NB4 (cell line): ENCODE measurements around the gene SYNDIG1.

Source experiments
- DNase-seq: peaks from one replicate; pipeline ENCODE4 v3.0.0; 2010; ENCODE audit warnings: low read depth
- H3K4me3 ChIP-seq: one replicate; pipeline ENCODE4 v1.5.1; 2011; ENCODE audit warnings: mild to moderate bottlenecking, low read depth, low read length, moderate library complexity
- MYC ChIP-seq: IDR thresholded peaks from 2 replicates; pipeline ENCODE4 v1.6.1; 2011; ENCODE audit warnings: low read depth, low read length
- POLR2A ChIP-seq: IDR thresholded peaks from 2 replicates; pipeline ENCODE4 v1.6.1; 2011; ENCODE audit warnings: mild to moderate bottlenecking; ENCODE audit not compliant: insufficient read length; ENCODE audit errors: extremely low read depth
- TF ChIP-seq, protein P1 (sequence below): IDR thresholded peaks from 2 replicates; pipeline ENCODE4 v1.6.1; 2011; ENCODE audit warnings: low read depth, low read length
- TF ChIP-seq, protein P2 (sequence below): IDR thresholded peaks from one replicate; pipeline ENCODE4 v1.5.1; 2012; ENCODE audit warnings: low read depth, low read length

SYNDIG1 gene

DNA sequence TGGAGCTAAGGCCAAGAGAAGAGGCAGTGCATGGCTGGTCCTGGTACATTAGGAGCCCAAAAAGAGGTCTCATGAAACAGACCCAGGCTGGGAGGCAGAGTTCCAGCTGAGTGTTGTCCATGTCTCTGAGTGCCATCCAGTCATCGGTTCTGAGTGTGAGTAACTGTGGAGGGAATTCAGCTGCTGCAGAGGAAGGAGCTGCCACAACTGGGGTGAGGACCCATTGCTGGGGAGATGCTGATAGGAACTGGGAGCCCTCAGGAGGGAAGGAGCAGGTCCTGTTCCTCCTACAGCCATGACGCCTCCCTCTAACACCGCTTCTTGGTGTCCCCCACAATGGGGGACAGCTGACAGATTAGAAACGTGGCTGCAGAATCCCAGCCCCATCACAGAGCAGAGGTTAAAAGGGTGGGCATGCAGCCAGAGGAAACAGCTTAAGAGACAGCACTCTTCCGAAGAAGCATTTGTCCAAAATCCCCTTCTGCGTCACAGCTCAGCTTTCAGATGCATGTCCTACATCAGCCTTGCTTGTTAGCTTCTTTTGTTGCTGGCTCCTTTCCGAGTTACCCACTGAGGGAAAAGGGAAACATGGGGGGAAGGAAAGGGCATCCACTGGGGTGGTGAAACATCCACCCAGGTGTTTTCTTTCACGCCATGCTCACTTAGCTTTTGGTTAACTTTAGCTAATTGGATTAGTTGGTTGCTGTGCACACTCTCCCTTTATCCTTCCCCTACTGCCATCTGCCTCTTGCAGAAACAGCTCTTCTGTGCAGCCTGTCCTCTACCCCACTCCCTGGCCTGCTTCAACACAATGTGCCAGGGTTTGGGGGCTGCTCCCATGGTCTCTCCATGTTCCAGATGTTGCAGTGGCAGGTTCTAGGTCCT lies 239.2 kb downstream of the SYNDIG1 start:
- TF ChIP-seq, protein P1, sequence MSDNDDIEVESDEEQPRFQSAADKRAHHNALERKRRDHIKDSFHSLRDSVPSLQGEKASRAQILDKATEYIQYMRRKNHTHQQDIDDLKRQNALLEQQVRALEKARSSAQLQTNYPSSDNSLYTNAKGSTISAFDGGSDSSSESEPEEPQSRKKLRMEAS: no peak
- TF ChIP-seq MYC: no peak
- no peak for TF ChIP-seq POLR2A
- TF ChIP-seq, protein P2, sequence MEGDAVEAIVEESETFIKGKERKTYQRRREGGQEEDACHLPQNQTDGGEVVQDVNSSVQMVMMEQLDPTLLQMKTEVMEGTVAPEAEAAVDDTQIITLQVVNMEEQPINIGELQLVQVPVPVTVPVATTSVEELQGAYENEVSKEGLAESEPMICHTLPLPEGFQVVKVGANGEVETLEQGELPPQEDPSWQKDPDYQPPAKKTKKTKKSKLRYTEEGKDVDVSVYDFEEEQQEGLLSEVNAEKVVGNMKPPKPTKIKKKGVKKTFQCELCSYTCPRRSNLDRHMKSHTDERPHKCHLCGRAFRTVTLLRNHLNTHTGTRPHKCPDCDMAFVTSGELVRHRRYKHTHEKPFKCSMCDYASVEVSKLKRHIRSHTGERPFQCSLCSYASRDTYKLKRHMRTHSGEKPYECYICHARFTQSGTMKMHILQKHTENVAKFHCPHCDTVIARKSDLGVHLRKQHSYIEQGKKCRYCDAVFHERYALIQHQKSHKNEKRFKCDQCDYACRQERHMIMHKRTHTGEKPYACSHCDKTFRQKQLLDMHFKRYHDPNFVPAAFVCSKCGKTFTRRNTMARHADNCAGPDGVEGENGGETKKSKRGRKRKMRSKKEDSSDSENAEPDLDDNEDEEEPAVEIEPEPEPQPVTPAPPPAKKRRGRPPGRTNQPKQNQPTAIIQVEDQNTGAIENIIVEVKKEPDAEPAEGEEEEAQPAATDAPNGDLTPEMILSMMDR: no peak

More for the DNA sequence above, 239.2 kb downstream of the SYNDIG1 start:
- no peak for DNase-seq
- no peak overlapping the region for H3K4me3 ChIP-seq
